ENCODE measurements around the gene CNKSR3.
A peak's percentile ranks its signal among the peaks of the same experiment; 100 is the strongest.

The CNKSR3 gene

DNA sequence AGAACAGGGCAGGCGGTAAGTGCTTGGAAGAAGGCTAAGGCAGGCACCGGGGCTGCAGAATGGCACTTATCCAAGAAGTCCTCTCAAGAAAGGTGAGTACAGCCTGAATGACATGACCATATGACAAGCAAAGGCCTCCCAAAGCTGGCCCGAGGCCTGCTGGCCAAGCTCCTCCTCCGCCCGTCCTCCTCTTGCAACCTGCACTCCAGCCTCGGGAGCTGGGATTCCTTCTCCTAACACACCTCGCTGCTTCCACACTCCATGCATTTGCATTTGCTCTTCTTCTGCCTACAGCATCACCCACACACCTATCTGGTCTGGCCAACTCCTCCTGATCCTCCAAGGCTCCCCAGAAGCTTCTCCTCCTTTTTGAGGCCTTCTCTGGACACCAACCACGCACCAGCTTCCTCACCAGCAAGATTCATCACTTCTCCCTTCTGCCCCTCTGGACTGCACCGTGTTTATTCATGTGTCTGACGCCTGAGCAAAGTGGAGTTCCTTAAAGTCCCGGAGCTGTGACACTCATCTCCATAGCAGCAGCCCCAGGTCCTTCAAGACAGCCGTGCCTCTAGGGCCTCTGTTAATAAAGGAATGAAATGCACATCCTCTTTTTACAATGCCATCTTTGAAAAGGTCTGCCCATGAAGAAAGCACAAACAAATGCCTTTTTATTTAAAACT is 32.3 kb downstream of the CNKSR3 start:
- no peak for DNase-seq

GRCh38 chr6:154476494-154476893 is 34.0 kb downstream of the CNKSR3 start:
- DNase-seq, result no peak

DNA sequence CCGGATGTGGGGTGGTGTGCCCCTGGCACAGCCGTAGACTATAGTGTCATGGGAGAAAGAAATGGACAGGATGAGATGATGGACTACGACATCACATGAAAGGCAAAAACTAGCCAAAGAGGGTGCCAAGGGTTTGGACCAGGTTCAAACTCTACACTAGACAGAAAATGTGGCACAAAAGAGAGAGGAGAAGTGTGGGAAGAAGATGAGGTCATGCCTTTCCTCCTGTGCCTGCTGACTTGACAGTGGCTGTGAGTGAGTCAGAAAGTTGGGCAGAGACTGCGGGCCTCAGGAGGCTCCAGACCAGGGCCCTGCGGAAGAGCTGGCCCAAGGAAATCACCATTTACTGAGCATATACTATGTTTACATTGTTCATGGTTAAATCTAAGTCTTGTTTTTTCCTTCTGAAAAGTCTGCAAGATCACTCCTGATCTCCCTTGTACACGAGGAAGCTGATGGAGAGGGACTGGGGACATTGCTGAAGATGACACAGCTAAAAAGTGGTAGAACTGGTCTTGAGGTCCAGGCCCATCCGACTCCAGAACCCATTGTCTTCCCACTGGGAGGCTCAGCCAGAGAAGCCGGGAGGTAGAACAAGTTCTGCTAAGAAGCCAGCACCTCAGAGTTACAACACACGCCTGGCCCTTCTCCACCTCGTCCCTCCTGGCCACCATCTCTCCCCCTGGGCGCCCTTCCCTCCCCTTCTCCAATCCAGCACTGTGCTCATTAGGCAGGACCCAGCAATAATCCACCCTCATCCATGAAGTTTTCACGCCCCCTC is 35.6 kb downstream of the CNKSR3 start:
- peak; percentile 17 for DNase-seq

DNA sequence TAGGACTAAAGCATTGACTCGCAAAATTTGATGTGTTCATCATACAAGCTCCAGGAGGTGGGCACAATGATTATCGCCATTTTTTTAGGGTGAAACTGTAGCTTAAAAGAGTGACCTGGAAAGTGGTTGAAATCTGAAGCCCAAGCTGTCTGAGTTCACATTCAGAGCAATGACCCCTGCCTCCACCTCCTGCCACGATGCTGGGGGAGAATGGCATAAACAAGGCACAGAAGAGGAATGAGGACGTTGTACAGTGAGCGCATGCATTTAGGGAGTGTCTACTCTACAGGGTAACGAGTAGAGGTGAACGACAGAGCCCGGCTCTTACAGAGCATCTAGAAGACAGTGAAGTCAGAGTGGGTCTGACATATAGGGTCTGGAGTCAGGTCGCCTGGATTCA is 37.2 kb downstream of the CNKSR3 start:
- no peak for DNase-seq

DNA sequence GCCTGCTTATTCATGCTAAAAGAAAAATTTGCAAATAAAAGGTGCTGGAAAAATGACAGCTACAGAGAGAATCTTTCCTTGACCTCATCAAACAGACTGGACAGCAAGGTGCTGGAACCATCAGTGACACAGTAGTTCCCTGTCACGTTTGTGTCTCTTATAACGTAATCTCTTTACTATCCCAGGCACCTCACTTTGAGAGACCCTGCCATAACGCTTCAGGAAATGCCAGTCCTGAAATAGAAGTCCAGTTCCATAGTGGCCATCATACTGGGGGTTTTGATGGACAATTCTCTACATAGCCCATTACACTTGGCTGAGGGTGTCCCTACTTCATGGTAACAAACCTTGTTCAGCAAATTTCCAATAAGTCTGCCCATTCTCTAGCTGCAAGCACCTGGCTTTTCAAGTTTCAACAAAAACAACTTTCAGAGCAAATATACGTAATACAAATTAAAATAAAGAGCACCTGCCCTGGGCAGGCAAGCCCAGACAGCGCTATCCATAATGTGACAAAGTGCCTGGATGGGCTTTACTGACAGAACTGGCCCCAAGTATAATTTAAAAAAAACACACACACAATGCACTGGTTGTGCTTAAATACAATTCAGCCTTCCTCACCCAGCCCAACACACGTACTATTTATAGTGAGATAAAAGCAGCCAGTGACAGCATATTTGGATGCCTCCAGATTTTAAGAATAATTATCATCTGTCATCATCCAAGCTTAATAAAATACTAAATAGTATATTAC is 38.7 kb downstream of the CNKSR3 start:
- no peak for DNase-seq

DNA sequence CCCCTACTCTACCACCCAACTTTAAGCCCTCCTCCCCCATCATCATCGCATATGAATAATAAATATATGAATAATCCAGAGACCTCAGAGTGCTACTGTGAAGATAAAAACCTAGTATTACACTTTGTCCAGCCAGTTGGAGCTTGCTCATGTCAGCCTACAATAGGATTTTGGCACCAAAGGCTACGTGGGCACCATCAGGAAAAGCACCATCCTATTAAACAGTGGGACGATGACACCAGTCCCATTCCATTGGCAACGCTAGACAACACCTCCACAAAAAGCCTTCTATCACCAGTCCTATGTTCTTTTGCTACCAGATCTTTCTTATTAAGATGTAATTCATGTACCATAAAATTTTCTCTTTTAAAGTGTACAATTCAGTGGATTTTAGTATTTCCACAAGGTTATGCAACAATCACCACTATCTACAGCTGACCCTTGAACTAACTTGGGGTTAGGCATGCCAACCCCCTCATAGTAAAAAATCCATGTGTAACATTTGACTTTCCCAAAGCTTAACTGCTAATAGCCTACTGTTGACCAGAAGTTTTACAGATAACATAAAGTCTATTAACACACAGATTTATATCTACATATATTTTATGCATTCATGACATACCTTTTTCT is 41.1 kb downstream of the CNKSR3 start:
- no peak for DNase-seq

GRCh38 chr6:154468760-154469159 is 41.7 kb downstream of the CNKSR3 start:
- no peak for DNase-seq

DNA sequence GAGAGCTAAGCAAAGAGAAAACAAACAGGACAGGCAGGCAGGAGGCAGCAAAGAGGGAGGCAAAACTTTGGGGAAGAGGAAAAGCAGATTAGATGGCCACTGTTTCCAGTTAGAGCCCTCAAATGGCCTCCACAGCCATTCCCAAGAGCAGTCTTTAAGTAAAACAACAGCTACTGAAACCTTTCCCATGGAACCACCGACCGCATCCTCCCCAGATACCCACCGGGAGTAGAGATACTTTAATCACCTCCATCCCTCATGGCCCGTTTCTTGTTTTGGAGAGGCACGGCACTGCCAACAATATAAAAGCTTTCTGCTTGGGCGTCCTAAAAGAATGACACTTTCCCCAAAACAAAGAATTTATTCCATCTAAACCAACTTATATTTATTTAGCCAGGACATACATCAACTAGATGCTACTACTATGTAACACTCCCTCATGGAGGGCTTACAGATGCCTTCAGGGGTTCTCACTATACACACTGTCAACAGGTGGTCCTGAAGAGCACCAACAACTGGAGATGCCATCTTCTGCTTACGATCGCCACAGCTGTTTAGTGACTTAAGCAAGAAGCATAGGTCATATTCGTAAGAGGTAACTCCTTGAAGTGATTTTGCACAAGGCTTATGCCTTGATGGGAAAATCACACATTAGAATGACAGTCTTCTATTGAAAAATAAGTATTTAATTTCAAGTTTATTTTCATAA is 43.4 kb downstream of the CNKSR3 start:
- no peak for DNase-seq

- no peak for DNase-seq
Observed at GRCh38 chr6:154466139-154466538, 44.3 kb downstream of the CNKSR3 start.

- DNase-seq, result no peak
Observed at GRCh38 chr6:154463573-154464419, 46.7 kb downstream of the CNKSR3 start.

- no peak for DNase-seq
Observed at GRCh38 chr6:154462425-154462824, 48.1 kb downstream of the CNKSR3 start.

DNA sequence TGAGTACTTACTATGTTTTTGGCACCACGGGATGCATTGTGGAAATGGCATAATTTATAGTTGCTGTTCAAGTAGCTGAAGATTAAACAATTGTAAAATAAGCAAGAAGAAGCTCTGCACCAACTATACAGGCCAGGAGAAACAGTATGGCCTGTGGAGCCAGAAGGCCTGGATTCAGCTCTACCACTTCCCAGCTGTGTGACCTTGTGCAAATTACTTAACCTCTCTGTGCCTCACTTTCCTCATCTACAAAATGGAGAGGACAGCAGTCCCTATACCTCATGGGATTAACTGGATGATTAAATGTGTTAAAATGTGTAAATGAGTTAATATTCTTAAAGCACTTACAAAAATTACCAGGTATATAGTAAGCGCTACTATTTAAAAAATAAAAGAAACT is 49.1 kb downstream of the CNKSR3 start:
- DNase-seq, result no peak

DNA sequence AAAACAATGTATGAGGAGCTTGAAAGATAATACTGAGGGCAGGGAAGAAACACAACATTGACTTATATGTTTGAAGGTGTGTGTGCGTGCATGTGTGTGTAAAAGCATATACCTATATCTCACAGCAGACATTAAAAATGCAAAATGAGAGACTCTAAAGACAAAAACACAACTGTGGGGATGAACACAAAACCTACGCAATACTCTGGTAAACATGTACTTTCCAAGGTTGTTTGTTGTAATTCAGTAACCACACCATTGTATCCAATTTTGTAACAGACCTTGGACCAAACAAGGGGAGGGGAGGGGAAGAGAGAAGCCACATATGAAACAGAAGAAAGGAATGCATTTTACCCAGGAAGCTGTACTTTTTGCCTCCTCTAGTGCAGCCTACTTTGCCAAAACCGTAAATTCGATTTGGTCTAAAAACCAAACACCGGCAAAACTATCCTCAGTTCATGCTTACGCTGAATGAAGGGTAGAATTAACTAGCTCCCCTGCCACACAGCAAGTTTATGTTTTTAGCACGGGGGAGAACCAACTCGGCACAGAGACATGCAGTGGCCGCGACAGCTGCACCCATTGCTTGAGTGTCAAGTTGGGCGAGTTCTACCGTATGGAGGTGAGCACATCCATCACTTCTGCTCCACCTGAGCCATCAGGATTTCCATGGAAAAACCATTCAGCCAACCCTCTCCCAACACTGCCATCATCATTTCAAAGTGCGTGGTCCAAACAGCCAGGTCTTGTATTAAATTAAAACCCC is 50.0 kb downstream of the CNKSR3 start:
- DNase-seq, result no peak

GRCh38 chr6:154459513-154459912 is 51.0 kb downstream of the CNKSR3 start:
- no peak for DNase-seq

DNA sequence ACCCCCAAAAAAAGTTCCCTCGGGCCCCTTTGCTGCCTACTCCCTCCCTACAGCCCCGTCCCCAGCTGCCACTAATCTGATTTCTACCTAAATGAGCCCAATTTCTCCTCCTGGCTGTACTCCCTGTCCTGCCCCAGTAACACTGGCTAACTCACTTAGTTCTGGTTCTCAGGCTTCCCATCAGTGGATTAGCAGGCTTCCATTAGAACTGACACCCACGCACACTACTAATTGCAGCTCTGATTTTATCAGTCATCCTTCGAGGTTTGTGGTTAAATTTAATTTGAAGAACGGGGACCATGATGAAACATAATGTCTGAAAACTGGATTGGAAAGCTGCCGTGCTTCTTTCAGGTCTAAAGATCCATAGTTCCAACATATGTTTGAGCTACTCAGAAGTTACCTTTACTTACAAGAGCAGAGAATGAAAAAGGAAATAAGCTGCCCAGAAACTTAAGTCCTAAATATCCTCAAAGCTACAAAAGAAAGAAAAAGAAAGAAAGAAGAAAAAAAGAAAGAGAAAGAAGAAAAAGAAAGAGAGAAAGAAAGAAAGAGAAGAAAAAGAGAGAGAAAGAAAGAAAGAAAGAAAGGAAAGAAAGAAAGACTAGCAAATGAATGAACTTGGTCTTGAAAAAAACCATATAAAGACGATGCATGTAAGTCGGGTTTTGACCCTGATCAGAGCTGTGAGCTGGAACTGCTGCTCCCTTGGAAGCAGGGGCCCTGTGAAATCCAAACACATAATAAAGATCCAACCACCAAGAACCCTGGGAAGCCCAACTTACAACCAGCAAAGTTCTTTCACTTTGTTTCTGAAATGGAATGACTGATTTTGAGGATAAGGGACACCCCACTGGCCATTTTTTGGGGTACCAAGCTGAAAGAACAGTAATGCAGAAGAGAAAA is 51.7 kb downstream of the CNKSR3 start:
- DNase-seq, result no peak

- no peak for DNase-seq
Observed at GRCh38 chr6:154457881-154458284, 52.6 kb downstream of the CNKSR3 start.

DNA sequence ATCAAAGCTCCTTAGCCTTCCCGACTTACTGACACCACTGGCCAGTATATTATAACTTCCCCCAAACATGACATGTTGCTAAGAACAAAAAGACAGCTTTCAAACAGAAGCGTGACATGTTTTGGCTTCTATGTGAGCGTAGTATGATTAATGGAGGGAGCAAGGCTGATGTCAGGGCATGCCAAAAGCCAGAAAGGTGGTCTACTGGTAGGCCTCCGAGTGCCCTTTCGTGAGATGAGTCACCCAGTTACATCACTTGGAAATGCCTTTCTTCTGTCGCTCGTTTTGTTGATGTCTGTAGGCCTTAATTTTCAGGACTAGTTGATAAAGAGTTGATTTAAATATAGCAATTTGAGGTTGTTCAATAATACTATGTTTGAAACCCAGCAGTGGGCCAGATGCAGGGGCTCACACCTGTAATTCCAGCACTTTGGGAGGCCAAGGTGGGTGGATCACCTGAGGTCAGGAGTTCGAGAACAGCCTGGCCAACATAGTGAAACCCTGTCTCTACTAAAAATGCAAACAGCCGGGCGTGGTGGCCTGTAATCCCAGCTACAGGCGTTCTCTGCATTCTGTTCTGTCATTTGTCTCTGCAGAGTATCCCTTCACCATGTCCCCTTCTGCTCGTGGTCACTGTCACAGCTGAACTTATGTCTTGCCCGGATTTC is 53.3 kb downstream of the CNKSR3 start:
- no peak for DNase-seq

DNA sequence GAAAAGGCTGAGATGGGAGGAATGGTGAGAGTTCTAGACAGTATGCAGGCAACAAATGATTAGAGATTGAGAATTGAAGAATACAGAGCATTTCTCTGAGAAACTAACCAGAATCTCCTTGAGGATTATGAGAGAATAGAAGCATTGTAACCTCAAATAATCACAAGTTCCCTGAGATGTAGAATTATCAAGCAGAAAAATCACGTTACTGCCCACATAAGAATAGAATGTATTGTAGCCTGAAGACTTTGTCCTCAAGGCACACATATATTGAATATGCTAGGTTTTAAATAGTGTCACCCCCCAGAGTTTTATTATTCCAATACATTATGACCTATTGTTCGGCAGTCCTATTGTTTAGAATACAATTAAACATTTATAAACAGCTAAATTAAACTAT is 57.2 kb downstream of the CNKSR3 start:
- DNase-seq, result no peak

- no peak for DNase-seq
Observed at GRCh38 chr6:154450498-154450897, 60.0 kb downstream of the CNKSR3 start.
